Measurements from ENCODE around the gene SOX11. TPM values are rescaled to one million over a fixed set of nuclear protein-coding genes. Genes with fewer than 3 reads are reported as not detected.

SOX11 gene
- polyA plus RNA-seq, 3 donors from 2014 or later: not detected

DNA sequence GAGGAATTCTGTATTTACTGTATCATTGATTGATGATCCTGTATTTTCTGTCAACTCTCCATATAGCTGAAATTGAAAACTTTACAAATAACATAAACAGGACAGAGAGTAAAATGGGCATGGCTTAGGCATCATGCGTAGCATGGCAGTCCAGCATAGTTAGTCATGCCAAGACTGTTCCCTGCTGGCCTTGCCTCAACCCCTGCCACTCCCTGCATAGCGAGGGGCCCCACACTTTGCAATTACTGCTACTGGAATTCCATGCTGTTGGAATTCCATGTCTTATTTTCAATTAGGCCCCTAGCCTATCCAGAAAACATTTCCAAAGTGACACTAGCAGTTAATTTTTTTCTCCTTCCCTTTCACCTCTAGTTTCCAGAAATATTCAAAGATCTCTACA lies 15.1 kb upstream of the SOX11 start:
- Mint-ChIP-seq H3K9me3 (peaks cover 8 to 31% (median 15%) of the 10 kb centered on the region in 6 donors), H3K4me3 (no peak overlapping the region), H3K36me3 (no peaks in the 10 kb centered on the region), H3K27me3 (ENCODE audit: low read depth in 3 of 3) (peaks cover 2 to 7% (median 7%) of the 10 kb centered on the region in 3 donors), H3K27ac (no peak overlapping the region), H3K4me1 (no peaks in the 10 kb centered on the region)
- no peak for DNase-seq

DNA sequence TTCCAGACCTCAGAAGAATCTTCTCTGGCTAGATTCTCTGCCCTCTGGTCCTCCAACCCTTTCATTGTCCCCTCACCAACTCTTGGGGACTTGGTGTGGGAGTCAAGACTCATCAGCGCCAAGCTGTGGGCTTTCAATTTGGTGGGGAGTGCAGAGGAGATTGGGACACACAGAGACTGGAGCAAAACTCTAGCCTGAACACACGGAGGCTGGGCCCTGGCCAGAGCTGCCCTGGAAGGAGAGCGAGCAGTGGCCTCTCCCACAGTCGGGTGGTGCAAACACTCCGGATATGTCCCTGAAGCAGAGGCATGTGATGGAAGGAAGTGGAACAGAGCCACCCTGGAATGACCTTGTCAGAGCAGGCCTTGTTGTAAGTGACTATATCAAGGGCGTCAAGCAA lies 8.7 kb upstream of the SOX11 start:
- H3K27me3 Mint-ChIP-seq (ENCODE audit: low read depth in 3 of 3): peaks cover 0 to 2% (median 2%) of the 10 kb centered on the region in 3 donors
- H3K4me3 Mint-ChIP-seq: no peak overlapping the region
- H3K4me1 Mint-ChIP-seq: no peaks in the 10 kb centered on the region
- H3K27ac Mint-ChIP-seq: no peak overlapping the region
- H3K36me3 Mint-ChIP-seq: no peaks in the 10 kb centered on the region
- H3K9me3 Mint-ChIP-seq: peaks cover 0 to 28% (median 11%) of the 10 kb centered on the region in 6 donors
- no peak for DNase-seq

DNA sequence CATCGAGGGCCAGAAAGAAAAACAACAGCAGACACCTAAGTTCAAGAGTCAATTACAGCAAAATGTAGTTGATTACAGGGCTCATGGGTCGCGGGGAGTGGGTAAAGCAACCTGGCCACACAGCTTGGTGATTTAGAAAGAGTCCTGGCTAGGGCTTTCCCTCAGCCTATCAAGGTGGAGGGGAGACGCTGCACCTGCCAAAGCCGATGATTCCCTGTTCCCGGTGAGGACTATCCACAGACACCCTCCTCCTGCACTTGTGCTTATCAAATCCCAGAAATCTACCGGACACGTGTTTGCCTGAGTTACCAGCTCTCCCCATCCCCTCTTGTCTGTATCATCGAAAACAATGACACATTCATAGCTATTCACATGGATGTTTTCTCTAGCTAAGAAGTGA lies 7.0 kb upstream of the SOX11 start:
- Mint-ChIP-seq H3K4me3 (no peak overlapping the region), H3K36me3 (no peaks in the 10 kb centered on the region), H3K27ac (no peak overlapping the region), H3K4me1 (no peaks in the 10 kb centered on the region), H3K9me3 (peaks cover 0 to 24% (median 11%) of the 10 kb centered on the region in 6 donors), H3K27me3 (ENCODE audit: low read depth in 3 of 3) (peaks cover 0 to 3% (median 0%) of the 10 kb centered on the region in 3 donors)
- DNase-seq: no peak

- no peaks in the 10 kb centered on the region for H3K36me3 Mint-ChIP-seq
- H3K27me3 Mint-ChIP-seq (ENCODE audit: low read depth in 3 of 3): peaks cover 3 to 6% (median 4%) of the 10 kb centered on the region in 3 donors
These were observed 6.1 kb upstream of the SOX11 start for GRCh38 chr2:5686068-5686467.

GRCh38 chr2:5686536-5686935 lies 5.6 kb upstream of the SOX11 start:
- Mint-ChIP-seq H3K36me3 (no peaks in the 10 kb centered on the region), H3K9me3 (peaks cover 4 to 28% (median 13%) of the 10 kb centered on the region in 6 donors), H3K27ac (no peak overlapping the region), H3K4me1 (peaks cover 0 to 2% of the 10 kb centered on the region in 2 donors), H3K27me3 (ENCODE audit: low read depth in 3 of 3) (peaks cover 4 to 6% (median 4%) of the 10 kb centered on the region in 3 donors), H3K4me3 (no peak overlapping the region)
- no peak for DNase-seq

More at GRCh38 chr2:5686068-5686467, 6.1 kb upstream of the SOX11 start:
- H3K4me1 Mint-ChIP-seq: peaks cover 0 to 2% of the 10 kb centered on the region in 2 donors
- no peak overlapping the region for H3K4me3 Mint-ChIP-seq
- no peak for DNase-seq
- peaks cover 3 to 32% (median 13%) of the 10 kb centered on the region in 6 donors for H3K9me3 Mint-ChIP-seq
- H3K27ac Mint-ChIP-seq: no peak overlapping the region

DNA sequence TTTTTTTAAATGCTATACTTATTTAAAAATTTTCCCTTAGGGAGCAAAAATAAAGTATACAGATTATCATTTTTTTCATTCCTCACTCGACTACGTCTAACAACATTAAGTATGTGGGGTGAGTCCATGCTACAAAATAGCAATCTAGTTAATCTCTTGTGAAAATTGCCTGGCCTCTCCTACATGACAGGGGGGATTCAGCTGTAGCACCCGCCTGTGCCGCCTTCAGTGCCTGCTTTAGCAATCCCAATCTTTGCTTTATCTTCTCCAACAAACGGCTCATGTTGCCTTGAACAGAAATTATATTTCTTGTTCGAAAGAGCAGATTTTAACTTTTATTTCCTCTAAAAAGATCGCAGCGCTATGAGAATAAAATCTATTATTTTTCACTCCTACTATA lies 2.4 kb upstream of the SOX11 start:
- Mint-ChIP-seq H3K27me3 (ENCODE audit: low read depth in 3 of 3) (peaks cover 9 to 14% (median 11%) of the 10 kb centered on the region in 3 donors), H3K4me1 (peaks cover 0 to 2% of the 10 kb centered on the region in 2 donors)

DNA sequence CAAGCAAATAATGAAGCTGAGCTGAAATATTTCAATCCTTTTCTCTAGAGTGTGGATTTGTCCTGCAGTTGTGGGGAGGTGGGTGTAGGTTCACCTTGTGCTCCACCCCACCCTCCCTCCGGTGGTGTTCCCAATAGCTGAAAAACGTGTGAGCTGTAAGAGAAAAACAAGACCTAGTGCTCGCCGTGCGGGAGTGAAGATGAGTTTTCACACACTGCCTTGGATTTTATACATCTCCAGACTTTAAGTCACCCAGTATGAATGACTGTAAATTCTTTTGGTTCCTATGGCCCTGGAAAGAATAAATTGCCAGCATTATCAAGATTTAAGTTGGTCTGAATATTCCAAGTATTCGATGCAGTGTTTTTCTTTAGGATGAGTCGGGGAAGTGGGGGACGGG lies 1.9 kb upstream of the SOX11 start:
- no peak for DNase-seq
- H3K4me1 Mint-ChIP-seq: peaks cover 2% of the 10 kb centered on the region in 2 donors
- H3K27ac Mint-ChIP-seq: no peak overlapping the region
- peaks cover 3 to 24% (median 10%) of the 10 kb centered on the region in 6 donors for H3K9me3 Mint-ChIP-seq
- no peak overlapping the region for H3K4me3 Mint-ChIP-seq
- peaks cover 0 to 3% (median 3%) of the 10 kb centered on the region in 3 donors for H3K36me3 Mint-ChIP-seq
- peaks cover 10 to 19% (median 14%) of the 10 kb centered on the region in 3 donors for H3K27me3 Mint-ChIP-seq (ENCODE audit: low read depth in 3 of 3)

More for the DNA sequence above, 2.4 kb upstream of the SOX11 start:
- Mint-ChIP-seq H3K4me3 (no peak overlapping the region), H3K27ac (no peak overlapping the region), H3K9me3 (peaks cover 3 to 20% (median 10%) of the 10 kb centered on the region in 6 donors), H3K36me3 (no peaks in the 10 kb centered on the region)
- DNase-seq: no peak

DNA sequence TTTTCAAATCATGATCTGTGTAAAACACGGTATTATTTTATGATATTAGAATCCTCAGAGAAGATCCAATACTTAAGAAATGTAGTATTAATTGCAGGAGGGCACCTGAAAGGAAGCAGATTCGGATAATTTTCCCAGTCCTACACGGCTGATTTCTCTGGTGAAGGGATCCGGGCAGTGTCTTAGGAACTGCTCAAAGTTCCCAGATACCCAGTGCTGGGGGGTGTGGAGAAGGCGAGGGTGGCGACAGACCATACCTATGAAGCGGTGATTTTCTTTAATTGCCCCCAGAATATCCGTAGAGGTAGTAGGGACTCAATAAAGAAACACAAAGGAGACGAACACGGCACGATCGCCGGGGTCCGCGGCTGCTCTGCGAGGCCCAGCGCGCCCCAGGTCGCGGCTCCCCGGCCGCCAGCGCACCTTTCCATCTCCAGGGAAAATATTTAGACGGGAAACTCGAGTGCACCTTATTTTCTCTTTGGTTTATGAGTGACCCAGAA lies 1.4 kb upstream of the SOX11 start:
- DNase-seq: no peak
- peak overlapping the region in 1 of 5 donors; percentile 35 for H3K4me3 Mint-ChIP-seq
- H3K9me3 Mint-ChIP-seq: peaks cover 3 to 28% (median 10%) of the 10 kb centered on the region in 6 donors
- peaks cover 0 to 7% (median 6%) of the 10 kb centered on the region in 3 donors for H3K36me3 Mint-ChIP-seq
- no peak overlapping the region for H3K27ac Mint-ChIP-seq
- H3K27me3 Mint-ChIP-seq (ENCODE audit: low read depth in 3 of 3): peaks cover 14 to 21% (median 17%) of the 10 kb centered on the region in 3 donors
- peaks cover 2 to 4% of the 10 kb centered on the region in 2 donors for H3K4me1 Mint-ChIP-seq

GRCh38 chr2:5691221-5691984 lies 781 bp upstream of the SOX11 start:
- Mint-ChIP-seq H3K4me1 (peaks cover 2 to 4% of the 10 kb centered on the region in 2 donors), H3K9me3 (peaks cover 3 to 28% (median 10%) of the 10 kb centered on the region in 6 donors), H3K27me3 (ENCODE audit: low read depth in 3 of 3) (peaks cover 14 to 24% (median 17%) of the 10 kb centered on the region in 3 donors), H3K36me3 (peaks cover 0 to 7% (median 6%) of the 10 kb centered on the region in 3 donors), H3K27ac (no peak overlapping the region), H3K4me3 (no peak overlapping the region)
- no peak for DNase-seq

DNA sequence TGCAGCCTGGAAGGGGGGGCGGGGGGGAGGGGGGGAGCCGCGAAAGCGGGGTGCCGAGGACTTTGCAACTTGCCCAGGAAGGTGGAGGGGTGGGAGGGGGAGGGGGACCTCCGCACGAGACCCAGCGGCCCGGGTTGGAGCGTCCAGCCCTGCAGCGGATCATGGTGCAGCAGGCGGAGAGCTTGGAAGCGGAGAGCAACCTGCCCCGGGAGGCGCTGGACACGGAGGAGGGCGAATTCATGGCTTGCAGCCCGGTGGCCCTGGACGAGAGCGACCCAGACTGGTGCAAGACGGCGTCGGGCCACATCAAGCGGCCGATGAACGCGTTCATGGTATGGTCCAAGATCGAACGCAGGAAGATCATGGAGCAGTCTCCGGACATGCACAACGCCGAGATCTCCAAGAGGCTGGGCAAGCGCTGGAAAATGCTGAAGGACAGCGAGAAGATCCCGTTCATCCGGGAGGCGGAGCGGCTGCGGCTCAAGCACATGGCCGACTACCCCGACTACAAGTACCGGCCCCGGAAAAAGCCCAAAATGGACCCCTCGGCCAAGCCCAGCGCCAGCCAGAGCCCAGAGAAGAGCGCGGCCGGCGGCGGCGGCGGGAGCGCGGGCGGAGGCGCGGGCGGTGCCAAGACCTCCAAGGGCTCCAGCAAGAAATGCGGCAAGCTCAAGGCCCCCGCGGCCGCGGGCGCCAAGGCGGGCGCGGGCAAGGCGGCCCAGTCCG lies 540 bp downstream of the SOX11 start:
- H3K27ac Mint-ChIP-seq: no peak overlapping the region

DNA sequence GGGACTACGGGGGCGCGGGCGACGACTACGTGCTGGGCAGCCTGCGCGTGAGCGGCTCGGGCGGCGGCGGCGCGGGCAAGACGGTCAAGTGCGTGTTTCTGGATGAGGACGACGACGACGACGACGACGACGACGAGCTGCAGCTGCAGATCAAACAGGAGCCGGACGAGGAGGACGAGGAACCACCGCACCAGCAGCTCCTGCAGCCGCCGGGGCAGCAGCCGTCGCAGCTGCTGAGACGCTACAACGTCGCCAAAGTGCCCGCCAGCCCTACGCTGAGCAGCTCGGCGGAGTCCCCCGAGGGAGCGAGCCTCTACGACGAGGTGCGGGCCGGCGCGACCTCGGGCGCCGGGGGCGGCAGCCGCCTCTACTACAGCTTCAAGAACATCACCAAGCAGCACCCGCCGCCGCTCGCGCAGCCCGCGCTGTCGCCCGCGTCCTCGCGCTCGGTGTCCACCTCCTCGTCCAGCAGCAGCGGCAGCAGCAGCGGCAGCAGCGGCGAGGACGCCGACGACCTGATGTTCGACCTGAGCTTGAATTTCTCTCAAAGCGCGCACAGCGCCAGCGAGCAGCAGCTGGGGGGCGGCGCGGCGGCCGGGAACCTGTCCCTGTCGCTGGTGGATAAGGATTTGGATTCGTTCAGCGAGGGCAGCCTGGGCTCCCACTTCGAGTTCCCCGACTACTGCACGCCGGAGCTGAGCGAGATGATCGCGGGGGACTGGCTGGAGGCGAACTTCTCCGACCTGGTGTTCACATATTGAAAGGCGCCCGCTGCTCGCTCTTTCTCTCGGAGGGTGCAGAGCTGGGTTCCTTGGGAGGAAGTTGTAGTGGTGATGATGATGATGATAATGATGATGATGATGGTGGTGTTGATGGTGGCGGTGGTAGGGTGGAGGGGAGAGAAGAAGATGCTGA lies 1.4 kb downstream of the SOX11 start:
- Mint-ChIP-seq H3K4me3 (peak overlapping the region in 2 of 5 donors; percentile 41 to 48), H3K9me3 (peaks cover 3 to 39% (median 14%) of the 10 kb centered on the region in 6 donors), H3K27ac (no peak overlapping the region), H3K36me3 (peaks cover 0 to 7% (median 6%) of the 10 kb centered on the region in 3 donors), H3K4me1 (peaks cover 2 to 4% of the 10 kb centered on the region in 2 donors), H3K27me3 (ENCODE audit: low read depth in 3 of 3) (peaks cover 21 to 30% (median 21%) of the 10 kb centered on the region in 3 donors)
- DNase-seq: no peak

More for the DNA sequence above, 540 bp downstream of the SOX11 start:
- peaks cover 16 to 26% (median 21%) of the 10 kb centered on the region in 3 donors for H3K27me3 Mint-ChIP-seq (ENCODE audit: low read depth in 3 of 3)
- H3K9me3 Mint-ChIP-seq: peaks cover 3 to 31% (median 12%) of the 10 kb centered on the region in 6 donors
- H3K4me1 Mint-ChIP-seq: peaks cover 2 to 4% of the 10 kb centered on the region in 2 donors
- peaks cover 0 to 7% (median 6%) of the 10 kb centered on the region in 3 donors for H3K36me3 Mint-ChIP-seq
- no peak for DNase-seq
- no peak overlapping the region for H3K4me3 Mint-ChIP-seq

DNA sequence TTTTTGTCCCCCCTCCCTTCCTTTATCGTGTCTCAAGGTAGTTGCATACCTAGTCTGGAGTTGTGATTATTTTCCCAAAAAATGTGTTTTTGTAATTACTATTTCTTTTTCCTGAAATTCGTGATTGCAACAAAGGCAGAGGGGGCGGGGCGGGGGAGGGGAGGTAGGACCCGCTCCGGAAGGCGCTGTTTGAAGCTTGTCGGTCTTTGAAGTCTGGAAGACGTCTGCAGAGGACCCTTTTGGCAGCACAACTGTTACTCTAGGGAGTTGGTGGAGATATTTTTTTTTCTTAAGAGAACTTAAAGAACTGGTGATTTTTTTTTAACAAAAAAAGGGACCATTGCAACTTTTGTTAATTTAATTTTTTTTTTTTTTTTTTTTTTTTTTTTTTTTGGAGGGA lies 2.1 kb downstream of the SOX11 start:
- Mint-ChIP-seq H3K4me1 (peaks cover 2 to 4% of the 10 kb centered on the region in 2 donors), H3K9me3 (peaks cover 3 to 44% (median 14%) of the 10 kb centered on the region in 6 donors), H3K27ac (no peak overlapping the region), H3K36me3 (peaks cover 0 to 7% (median 6%) of the 10 kb centered on the region in 3 donors), H3K4me3 (peak overlapping the region in 1 of 5 donors; percentile 48), H3K27me3 (ENCODE audit: low read depth in 3 of 3) (peaks cover 21 to 30% (median 24%) of the 10 kb centered on the region in 3 donors)
- DNase-seq: no peak

All from immature natural killer cell (primary cell).